Peyer's patch (tissue), 4 donors: ENCODE data around the gene SHE.

Source experiments
- POLR2A ChIP-seq, 2 donors: fragments of 450-650 bp; IDR thresholded peaks; one replicate each; pipeline ENCODE4 v1.5.1; 2017; ENCODE audit warnings: antibody characterized with exemption in 2 of 2, mild to moderate bottlenecking in 2 of 2, moderate library complexity in 2 of 2
- TF ChIP-seq, protein P1 (sequence below), 6 experiments: fragments of 450-650 bp in 4 of 6; fragments of 200-600 bp in 2 of 6; sonication (generic) in 1 of 6; IDR thresholded peaks; one replicate each; pipeline ENCODE4 v1.5.1; 2017 to 2019; ENCODE audit warnings: antibody characterized with exemption in 6 of 6, mild to moderate bottlenecking in 3 of 6, moderate library complexity in 1 of 6

DNA sequence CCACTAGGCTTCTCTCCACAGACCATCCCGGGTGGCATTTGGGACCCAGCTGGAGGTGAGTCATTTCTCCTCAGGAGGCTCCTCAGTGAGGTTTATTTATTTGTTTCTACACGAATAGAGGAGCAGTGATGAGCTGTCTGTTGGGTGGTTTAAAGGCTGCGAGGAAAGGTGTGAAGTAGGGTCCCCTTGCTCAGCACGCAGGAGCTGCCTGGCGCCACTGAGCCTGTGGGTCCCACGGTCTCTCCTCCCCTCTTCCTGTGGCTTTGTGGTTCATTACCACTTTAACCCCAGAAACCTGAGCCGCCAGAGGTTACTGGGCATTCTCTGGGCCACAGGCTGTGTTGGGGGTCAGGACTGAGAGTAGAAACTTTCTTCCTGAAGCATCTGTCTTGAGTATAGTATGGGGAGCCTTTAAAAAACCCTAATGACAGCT, 57.2 kb downstream of the SHE start:
- TF ChIP-seq, protein P1, sequence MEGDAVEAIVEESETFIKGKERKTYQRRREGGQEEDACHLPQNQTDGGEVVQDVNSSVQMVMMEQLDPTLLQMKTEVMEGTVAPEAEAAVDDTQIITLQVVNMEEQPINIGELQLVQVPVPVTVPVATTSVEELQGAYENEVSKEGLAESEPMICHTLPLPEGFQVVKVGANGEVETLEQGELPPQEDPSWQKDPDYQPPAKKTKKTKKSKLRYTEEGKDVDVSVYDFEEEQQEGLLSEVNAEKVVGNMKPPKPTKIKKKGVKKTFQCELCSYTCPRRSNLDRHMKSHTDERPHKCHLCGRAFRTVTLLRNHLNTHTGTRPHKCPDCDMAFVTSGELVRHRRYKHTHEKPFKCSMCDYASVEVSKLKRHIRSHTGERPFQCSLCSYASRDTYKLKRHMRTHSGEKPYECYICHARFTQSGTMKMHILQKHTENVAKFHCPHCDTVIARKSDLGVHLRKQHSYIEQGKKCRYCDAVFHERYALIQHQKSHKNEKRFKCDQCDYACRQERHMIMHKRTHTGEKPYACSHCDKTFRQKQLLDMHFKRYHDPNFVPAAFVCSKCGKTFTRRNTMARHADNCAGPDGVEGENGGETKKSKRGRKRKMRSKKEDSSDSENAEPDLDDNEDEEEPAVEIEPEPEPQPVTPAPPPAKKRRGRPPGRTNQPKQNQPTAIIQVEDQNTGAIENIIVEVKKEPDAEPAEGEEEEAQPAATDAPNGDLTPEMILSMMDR (IDR thresholded peaks at IDR 0.05), result no peak
- TF ChIP-seq POLR2A (IDR thresholded peaks at IDR 0.05), result no peak
